ENCODE measurements around the gene ALDH2.
"Not testable (repeated sequence)": the region's sequence is repeated elsewhere in the genome, so short reads cannot be mapped to it uniquely, and the experiment has no call there.

Gene ALDH2

GRCh38 chr12:111766608-111767361 lies at the start of gene ALDH2:
TSS of gene ALDH2 (plus strand) at chr12:111766933. CDS start at chr12:111766983, 50 bp downstream.
- DNase-seq (ENCODE audit: low read depth) = no peak

GRCh38 chr12:111719316-111719715 lies 47.4 kb upstream of the ALDH2 start:
- DNase-seq (ENCODE audit: low read depth) = not testable (repeated sequence)

- peak; percentile 76 for DNase-seq (ENCODE audit: low read depth)
These were observed 46.3 kb upstream of the ALDH2 start for GRCh38 chr12:111720457-111720856.

- DNase-seq (ENCODE audit: low read depth) = not testable (repeated sequence)
These were observed 42.9 kb upstream of the ALDH2 start for GRCh38 chr12:111723646-111724360.

GRCh38 chr12:111728795-111729194 lies 37.9 kb upstream of the ALDH2 start:
- DNase-seq (ENCODE audit: low read depth) = no peak

- no peak for DNase-seq (ENCODE audit: low read depth)
These were observed 36.3 kb upstream of the ALDH2 start for GRCh38 chr12:111730420-111730819.

- DNase-seq (ENCODE audit: low read depth) = no peak
These were observed 33.9 kb upstream of the ALDH2 start for GRCh38 chr12:111732786-111733185.

- DNase-seq (ENCODE audit: low read depth) = no peak
These were observed 33.3 kb upstream of the ALDH2 start for GRCh38 chr12:111733340-111733915.

GRCh38 chr12:111739524-111739923 lies 27.2 kb upstream of the ALDH2 start:
- DNase-seq (ENCODE audit: low read depth) = not testable (repeated sequence)

GRCh38 chr12:111741235-111741812 lies 25.4 kb upstream of the ALDH2 start:
- peak; percentile 63 for DNase-seq (ENCODE audit: low read depth)

- no peak for DNase-seq (ENCODE audit: low read depth)
These were observed 21.5 kb upstream of the ALDH2 start for GRCh38 chr12:111745211-111745610.

GRCh38 chr12:111747333-111747732 lies 19.4 kb upstream of the ALDH2 start:
- DNase-seq (ENCODE audit: low read depth) = no peak

GRCh38 chr12:111748151-111748672 lies 18.5 kb upstream of the ALDH2 start:
- DNase-seq (ENCODE audit: low read depth) = no peak

GRCh38 chr12:111748867-111749266 lies 17.9 kb upstream of the ALDH2 start:
- DNase-seq (ENCODE audit: low read depth) = no peak

- DNase-seq (ENCODE audit: low read depth) = no peak
These were observed 17.3 kb upstream of the ALDH2 start for GRCh38 chr12:111749391-111749790.

- DNase-seq (ENCODE audit: low read depth) = peak; percentile 58
These were observed 13.4 kb upstream of the ALDH2 start for GRCh38 chr12:111753144-111753881.

GRCh38 chr12:111754671-111755070 lies 12.1 kb upstream of the ALDH2 start:
- DNase-seq (ENCODE audit: low read depth) = no peak

GRCh38 chr12:111756196-111756595 lies 10.5 kb upstream of the ALDH2 start:
- DNase-seq (ENCODE audit: low read depth) = no peak

GRCh38 chr12:111756681-111757080 lies 10.1 kb upstream of the ALDH2 start:
- no peak for DNase-seq (ENCODE audit: low read depth)

- DNase-seq (ENCODE audit: low read depth) = peak; percentile 74
These were observed 9.2 kb upstream of the ALDH2 start for GRCh38 chr12:111757361-111758119.

GRCh38 chr12:111758120-111758561 lies 8.6 kb upstream of the ALDH2 start:
- DNase-seq (ENCODE audit: low read depth) = no peak

All from iris pigment epithelial cell (primary cell).